A673 (cell line): ENCODE data around the gene TAC3.

Experiments
- CTCF ChIP-seq: fragments of 300-800, 200-600 bp; sonication (generic); conservative IDR thresholded peaks from 2 replicates; pipeline ENCODE4 v1.5.1; 2017; ENCODE audit warnings: low read depth, mild to moderate bottlenecking, antibody characterized with exemption, low read length, moderate library complexity, mixed read lengths
- EZH2 ChIP-seq: fragments of 200-600 bp; sonication (generic); IDR thresholded peaks from 2 replicates; pipeline ENCODE4 v1.6.1; 2017; ENCODE audit warnings: borderline replicate concordance, low read depth, mild to moderate bottlenecking, mixed read lengths, antibody characterized with exemption, low read length; ENCODE audit not compliant: poor library complexity, severe bottlenecking

GRCh38 chr12:56990648-56991318, 25.5 kb downstream of the TAC3 start:
- TF ChIP-seq CTCF (no peak), EZH2 (no peak)
